Endothelial cell of umbilical vein (primary cell): ENCODE measurements around the gene SLC6A7. TPM values are rescaled to one million over a fixed set of nuclear protein-coding genes. Genes with fewer than 3 reads are reported as not detected.

Experiments used
- BruUV-seq: library from RNA; stranded (reverse); fragments of 400-500 nt; replicated peaks from 2 replicates; lab custom pipeline; 2021; lab: Mats Ljungman, UMichigan
- CTCF ChIA-PET: fragments of 300-600, 350-600 bp; sonication (Branson Sonifier 250); formaldehyde crosslinking; loops from one replicate; lab custom pipeline; 2021; ENCODE audit warnings: antibody characterized with exemption, inconsistent platforms; lab: Charles Lee
- POLR2A ChIA-PET: fragments of 300-600, 350-600 bp; sonication (Branson Sonifier 250); formaldehyde crosslinking; loops from one replicate; lab custom pipeline; 2021; ENCODE audit warnings: antibody characterized with exemption, inconsistent platforms; lab: Charles Lee
- DNase-seq: peaks from one replicate; pipeline ENCODE4 v3.0.0-alpha.2; 2011; ENCODE audit warnings: low read depth, low spot score
- FAIRE-seq: peaks from 2 replicates; lab custom pipeline; 2011; peaks lifted over from hg19 to GRCh38; lab: Jason Lieb, UNC
- H2AFZ ChIP-seq: 2 replicates; pipeline ENCODE4 v1.6.0; 2012; ENCODE audit warnings: low read depth, low read length, control low read depth, inconsistent platforms
- H3K27ac ChIP-seq: 2 replicates; pipeline ENCODE4 v1.5.1; 2011; ENCODE audit warnings: low read depth, mild to moderate bottlenecking, control low read depth, low read length, moderate library complexity; ENCODE audit not compliant: insufficient read depth
- H3K27me3 ChIP-seq, 2 experiments: 2 replicates each; pipeline versions ENCODE4 v1.6.0 to v1.6.1; 2011; ENCODE audit warnings: low read length in 2 of 2, mixed read lengths in 1 of 2; ENCODE audit not compliant: control insufficient read depth in 2 of 2, insufficient read depth in 2 of 2
- H3K36me3 ChIP-seq, 2 experiments: 2 replicates in 1 of 2; 3 replicates in 1 of 2; pipeline ENCODE4 v1.5.1; 2011; ENCODE audit warnings: low read length in 2 of 2, mild to moderate bottlenecking in 1 of 2, moderate library complexity in 1 of 2; ENCODE audit not compliant: control insufficient read depth in 2 of 2, insufficient read depth in 2 of 2; ENCODE audit errors: extremely low read depth in 1 of 2
- H3K4me1 ChIP-seq: 3 replicates; pipeline ENCODE4 v1.5.1; 2011; ENCODE audit warnings: mild to moderate bottlenecking, low read length; ENCODE audit not compliant: control insufficient read depth, insufficient read depth; ENCODE audit errors: extremely low read depth
- H3K4me2 ChIP-seq: 2 replicates; pipeline ENCODE4 v1.6.1; 2011; ENCODE audit warnings: low read length, control low read depth, mixed read lengths; ENCODE audit not compliant: insufficient read depth
- H3K4me3 ChIP-seq, 3 experiments: fragments of 200-600 bp in 1 of 3; sonication (generic), shearing (Covaris generic) in 1 of 3; replicated peaks in 1 of 3; 2 replicates each; pipeline ENCODE4 v1.5.1; 2011 to 2016; ENCODE audit warnings: control low read depth in 3 of 3, low read length in 3 of 3, mild to moderate bottlenecking in 2 of 3, inconsistent platforms in 1 of 3, low read depth in 1 of 3, moderate library complexity in 1 of 3; ENCODE audit not compliant: insufficient read depth in 1 of 3
- H3K79me2 ChIP-seq: 2 replicates; pipeline ENCODE4 v1.6.0; 2012; ENCODE audit warnings: low read length, inconsistent platforms; ENCODE audit not compliant: control insufficient read depth, insufficient read depth
- H3K9ac ChIP-seq: replicated peaks from 2 replicates; pipeline ENCODE3; 2011; ENCODE audit warnings: low read length, control low read depth; ENCODE audit not compliant: insufficient read depth; ENCODE audit errors: extremely low read depth
- H3K9me1 ChIP-seq: replicated peaks from 3 replicates; pipeline ENCODE4 v1.6.0; 2011; ENCODE audit warnings: mild to moderate bottlenecking, low read length; ENCODE audit not compliant: control insufficient read depth, insufficient read depth; ENCODE audit errors: extremely low read depth
- H3K9me3 ChIP-seq: replicated peaks from 2 replicates; pipeline ENCODE4 v1.5.1; 2012; ENCODE audit warnings: low read length, inconsistent platforms; ENCODE audit not compliant: control insufficient read depth, insufficient read depth
- H4K20me1 ChIP-seq: replicated peaks from 2 replicates; pipeline ENCODE3; 2011; ENCODE audit warnings: mild to moderate bottlenecking, low read length; ENCODE audit not compliant: control insufficient read depth, insufficient read depth; ENCODE audit errors: extremely low read depth
- CTCF ChIP-seq, 2 donors: IDR thresholded peaks; 1 replicate in 1 of 2; 2 replicates in 1 of 2; pipeline ENCODE4 v1.5.1; 2011; ENCODE audit warnings: low read length in 2 of 2, mild to moderate bottlenecking in 2 of 2, moderate library complexity in 2 of 2, control low read depth in 1 of 2, inconsistent platforms in 1 of 2, low read depth in 1 of 2; ENCODE audit not compliant: insufficient read depth in 1 of 2; ENCODE audit errors: extremely low read depth in 1 of 2
- EZH2 ChIP-seq: IDR thresholded peaks from 2 replicates; pipeline ENCODE4 v1.6.1; 2012; ENCODE audit warnings: borderline replicate concordance, low read depth, mild to moderate bottlenecking, moderate library complexity, low read length, inconsistent platforms; ENCODE audit not compliant: severe bottlenecking
- FOS ChIP-seq: IDR thresholded peaks from 2 replicates; pipeline ENCODE4 v1.6.1; 2011; ENCODE audit warnings: mild to moderate bottlenecking, low read length, moderate library complexity, borderline replicate concordance; ENCODE audit not compliant: insufficient read depth
- GATA2 ChIP-seq: IDR thresholded peaks from 2 replicates; pipeline ENCODE4 v1.7.0; 2011; ENCODE audit warnings: low read depth, mild to moderate bottlenecking, moderate library complexity, mixed read lengths, low read length; ENCODE audit not compliant: insufficient read length, insufficient read depth
- JUN ChIP-seq: IDR thresholded peaks from 2 replicates; pipeline ENCODE4 v1.6.1; 2011; ENCODE audit warnings: borderline replicate concordance, low read depth; ENCODE audit not compliant: insufficient read length, insufficient read depth
- MAX ChIP-seq: IDR thresholded peaks from 2 replicates; pipeline ENCODE4 v1.6.1; 2011; ENCODE audit not compliant: insufficient read depth, insufficient read length
- MYC ChIP-seq: IDR thresholded peaks from one replicate; pipeline ENCODE4 v1.6.1; 2011; ENCODE audit warnings: mild to moderate bottlenecking, low read depth, low read length
- POLR2A ChIP-seq: IDR thresholded peaks from 2 replicates; pipeline ENCODE4 v1.6.1; 2012; ENCODE audit warnings: low read depth, mild to moderate bottlenecking, control low read depth, low read length
- POLR2AphosphoS5 ChIP-seq: IDR thresholded peaks from 2 replicates; pipeline ENCODE4 v1.6.1; 2012; ENCODE audit warnings: low read depth, mild to moderate bottlenecking, control low read depth, low read length, moderate library complexity; ENCODE audit not compliant: insufficient read depth
- dilution Hi-C: fragments of 300-500 bp; cut with MboI; formaldehyde crosslinking; loops from one replicate; pipeline ENCODE4 v1.15.0; 2019; ENCODE audit warnings: low sequenced_read_pairs; ENCODE audit not compliant: extremely low pct_ligation_motif_present
- intact Hi-C: fragments of 100-400 bp; cut with micrococcal nuclease; formaldehyde crosslinking; loops from one replicate; pipeline ENCODE4 v1.10.0; 2022
- polyA plus RNA-seq, 4 experiments: library from polyadenylated mRNA; depleted of rRNA in 3 of 4; stranded (reverse) in 3 of 4; unstranded in 1 of 4; fragments of >200 nt; gene quantifications; 2 replicates each; pipeline versions ENCODE4 v1.2.1 to v1.2.3, GENCODE V29; 2011 to 2012; ENCODE audit warnings: missing spikeins in 1 of 4
- total RNA-seq: library from RNA; stranded (reverse); gene quantifications from 2 replicates; pipeline ENCODE4 v1.2.3, GENCODE V29; 2021

Gene SLC6A7
- total and polyA plus RNA-seq, 2 donors (not counting 3 experiments of a cell fraction or from before 2014, with no cell fraction given), result not detected

GRCh38 chr5:150172556-150172955 is 17.3 kb upstream of the SLC6A7 start:
- ChIA-PET CTCF (interaction anchor here (0.7 to 2.1 kb wide), 5 partner anchors 8 to 344 kb away, joined by 3 to 10 read pairs (median 4); no protein-coding TSS in a partner anchor), POLR2A (no interaction called here)
- Histone ChIP-seq H3K27ac (no peak overlapping the region), H3K4me3 (no peak overlapping the region), H2AFZ (no peak overlapping the region), H3K9me1 (no peaks in the 10 kb centered on the region), H4K20me1 (no peaks in the 10 kb centered on the region), H3K27me3 (peaks cover 31 to 35% of the 10 kb centered on the region in 2 experiments), H3K9ac (no peak overlapping the region), H3K36me3 (no peaks in the 10 kb centered on the region), H3K9me3 (no peaks in the 10 kb centered on the region), H3K79me2 (no peaks in the 10 kb centered on the region), H3K4me1 (no peaks in the 10 kb centered on the region), H3K4me2 (no peak overlapping the region)
- dilution Hi-C loops, result no loop called here
- BruUV-seq, result no TSS peak
- intact Hi-C loops, result no loop called here
- FAIRE-seq, result no peak
- DNase-seq, result no peak
- TF ChIP-seq MAX (no peak), POLR2AphosphoS5 (no peak), EZH2 (no peak), FOS (no peak), CTCF (IDR thresholded peaks at IDR 0.05; ENCODE audit: extremely low read depth in 1 of 2, insufficient read depth in 1 of 2, low read depth in 1 of 2, low read length in 2 of 2) (no peak), GATA2 (no peak), MYC (no peak), JUN (no peak), POLR2A (no peak)
